ENCODE results near the gene IFNL4.
"Not testable (repeated sequence)": the region's sequence is repeated elsewhere in the genome, so short reads cannot be mapped to it uniquely, and the experiment has no call there.

IFNL4 gene

GRCh38 chr19:39219108-39219507 is 29.5 kb downstream of the IFNL4 start:
- DNase-seq (ENCODE audit: low read depth) = not testable (repeated sequence)

GRCh38 chr19:39218230-39219007 is 30.2 kb downstream of the IFNL4 start:
- no peak for DNase-seq (ENCODE audit: low read depth)

DNA sequence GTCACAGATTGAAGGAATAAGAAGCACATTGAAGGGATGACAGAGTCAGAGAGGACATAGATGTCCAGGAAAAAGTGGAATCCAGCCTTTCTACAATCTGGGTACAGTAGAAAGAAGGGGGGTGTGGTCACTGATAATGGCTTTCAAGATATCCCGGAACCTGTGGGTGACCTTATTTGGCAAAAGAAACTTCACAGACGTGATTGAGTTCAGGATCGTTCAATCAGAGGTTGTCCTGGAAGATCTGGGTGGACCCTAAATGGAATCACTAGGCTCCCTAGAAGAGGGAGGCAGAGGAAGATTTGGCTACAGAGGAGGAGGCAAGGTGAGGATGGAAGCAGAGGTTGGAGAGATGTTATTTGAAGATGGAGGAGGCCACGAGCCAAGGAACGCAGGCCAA is 31.6 kb downstream of the IFNL4 start:
- DNase-seq (ENCODE audit: low read depth) = no peak

- not testable (repeated sequence) for DNase-seq (ENCODE audit: low read depth)
Measured at GRCh38 chr19:39215323-39215722, 33.3 kb downstream of the IFNL4 start.

DNA sequence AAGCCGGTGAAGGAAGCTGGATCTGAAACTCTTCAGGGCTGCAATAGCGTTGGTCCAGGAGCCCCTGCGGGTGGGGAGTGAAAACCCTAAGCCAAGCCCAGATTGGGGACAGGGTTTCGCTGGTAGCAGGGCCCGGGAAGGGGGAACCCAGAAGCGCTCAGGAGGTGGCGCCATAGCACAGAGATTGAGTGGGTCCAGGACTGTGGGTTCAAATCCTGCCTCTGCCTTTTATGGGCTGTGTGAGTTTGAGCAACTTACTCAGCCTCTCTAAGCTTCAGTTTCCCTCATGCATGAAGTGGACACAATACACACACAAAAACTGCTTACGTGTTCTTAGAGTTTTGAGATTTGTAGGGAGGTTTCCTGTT is 36.3 kb downstream of the IFNL4 start:
- peak; percentile 47 for DNase-seq (ENCODE audit: low read depth)

DNA sequence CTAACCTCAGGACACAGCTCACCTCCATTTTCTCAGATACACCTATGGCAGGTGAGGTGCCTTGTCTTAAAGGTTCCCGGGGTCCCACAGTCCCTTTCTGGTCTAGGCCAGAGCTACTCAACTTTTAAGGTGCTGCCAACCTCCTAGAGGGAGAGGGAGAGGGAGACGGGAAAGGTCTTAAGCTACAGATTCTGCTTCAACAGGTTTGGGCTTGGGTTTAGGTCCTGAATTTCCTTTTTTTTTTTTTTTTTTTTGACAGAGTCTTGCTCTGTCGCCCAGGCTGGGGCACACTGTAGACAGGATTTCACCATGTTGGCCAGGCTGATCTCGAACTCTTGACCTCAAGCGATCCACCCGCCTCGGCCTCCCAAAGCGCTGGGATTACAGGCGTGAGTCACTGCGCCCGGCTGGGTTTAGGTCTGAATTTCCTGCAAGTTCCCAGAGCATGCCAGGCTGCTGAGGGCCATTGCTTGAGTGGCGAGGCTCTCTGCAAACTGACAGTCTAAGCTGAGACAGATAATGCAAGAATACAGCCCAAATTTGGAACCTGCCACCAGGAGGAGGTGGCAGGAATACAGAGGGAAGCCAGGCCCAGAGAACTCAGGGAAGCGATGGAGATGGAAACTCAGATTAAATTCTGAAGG is 36.8 kb downstream of the IFNL4 start:
- DNase-seq (ENCODE audit: low read depth) = no peak

DNA sequence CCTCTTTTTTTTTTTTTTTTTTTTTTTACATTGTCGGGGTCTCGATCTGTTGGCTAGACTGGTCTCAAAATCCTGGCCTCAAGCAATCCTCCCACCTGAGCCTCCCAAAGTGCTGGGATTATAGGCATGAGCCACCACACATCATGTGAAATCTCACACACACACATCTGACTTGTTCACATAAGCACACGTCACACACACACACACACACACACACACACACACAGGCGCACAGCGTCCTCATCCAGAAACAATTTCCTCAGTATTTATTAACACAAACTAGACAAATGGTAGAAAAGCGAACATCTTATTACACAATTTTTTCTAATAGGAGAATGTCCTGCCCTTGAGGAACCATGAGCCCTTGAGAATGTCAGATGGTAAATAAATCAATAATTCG is 39.5 kb downstream of the IFNL4 start:
- DNase-seq (ENCODE audit: low read depth) = no peak

GRCh38 chr19:39208175-39208795 is 40.4 kb downstream of the IFNL4 start:
- no peak for DNase-seq (ENCODE audit: low read depth)

DNA sequence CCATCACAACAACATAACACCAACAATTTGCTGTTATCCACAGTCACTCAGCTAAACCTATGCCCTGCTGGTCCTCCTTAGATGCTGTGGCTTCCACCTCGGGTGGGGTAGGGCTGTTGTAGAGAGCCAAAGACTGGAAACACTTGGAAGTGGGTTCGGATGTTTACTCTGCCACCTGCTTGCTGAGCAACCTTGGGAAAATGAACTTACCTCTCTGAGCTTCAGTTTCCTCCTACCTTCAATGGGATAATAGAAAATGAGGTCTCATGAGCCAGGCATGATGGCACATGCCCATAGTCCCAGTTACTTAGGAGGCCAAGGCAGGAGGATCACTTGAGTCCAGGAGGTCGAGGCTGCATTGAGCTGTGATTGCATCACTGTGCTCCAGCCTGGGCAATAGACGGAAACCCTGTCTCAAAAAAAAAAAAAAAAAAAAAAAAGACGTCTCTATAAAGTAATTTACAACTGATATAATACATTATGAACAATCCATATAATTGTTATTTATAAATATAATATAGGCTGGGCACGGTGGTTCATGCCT is 41.3 kb downstream of the IFNL4 start:
- DNase-seq (ENCODE audit: low read depth) = no peak

- DNase-seq (ENCODE audit: low read depth) = no peak
Measured at GRCh38 chr19:39206122-39206521, 42.5 kb downstream of the IFNL4 start.

- DNase-seq (ENCODE audit: low read depth) = no peak
Measured at GRCh38 chr19:39205449-39205764, 43.2 kb downstream of the IFNL4 start.

GRCh38 chr19:39203372-39204341 is 45.0 kb downstream of the IFNL4 start, which contains the start of gene SYCN:
TSS of gene SYCN (minus strand) at chr19:39204263. CDS start at chr19:39204254, 9 bp downstream.
- no peak for DNase-seq (ENCODE audit: low read depth)

DNA sequence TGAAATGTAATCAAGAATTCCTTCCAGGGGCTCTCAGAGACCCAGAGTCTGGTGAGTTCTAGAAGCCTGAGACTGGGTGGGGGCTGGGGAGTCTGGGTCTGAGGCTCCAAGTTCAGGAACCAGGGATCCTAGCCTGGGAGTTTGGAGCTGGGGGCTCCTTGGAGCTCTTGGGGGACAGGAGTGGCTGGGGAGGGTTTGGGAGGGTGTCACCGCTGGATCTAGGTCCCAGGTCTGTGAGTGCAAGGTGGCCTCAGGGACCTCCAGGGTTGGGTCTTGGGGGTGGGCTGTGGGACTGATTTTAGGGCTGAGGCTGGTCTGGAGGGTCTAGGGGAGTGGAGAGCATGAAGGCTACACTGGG is 45.7 kb downstream of the IFNL4 start:
- no peak for DNase-seq (ENCODE audit: low read depth)

DNA sequence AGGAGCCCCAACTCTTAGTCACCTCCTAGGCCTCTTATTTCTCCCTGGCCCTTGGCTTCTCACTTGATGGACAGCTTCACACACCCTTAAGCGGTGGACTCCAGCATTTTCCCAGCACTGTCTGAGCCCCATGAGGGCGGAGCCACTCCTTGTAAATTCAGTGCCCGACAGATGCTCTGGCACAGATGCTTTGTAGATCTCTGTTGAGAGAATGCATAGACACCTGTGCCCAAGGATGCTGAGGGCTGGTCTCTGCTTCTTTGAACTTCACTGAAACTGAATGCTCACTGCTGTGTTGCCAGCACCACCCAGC is 47.9 kb downstream of the IFNL4 start:
- DNase-seq (ENCODE audit: low read depth) = no peak

- DNase-seq (ENCODE audit: low read depth) = no peak
Measured at GRCh38 chr19:39200066-39200802, 48.4 kb downstream of the IFNL4 start.

DNA sequence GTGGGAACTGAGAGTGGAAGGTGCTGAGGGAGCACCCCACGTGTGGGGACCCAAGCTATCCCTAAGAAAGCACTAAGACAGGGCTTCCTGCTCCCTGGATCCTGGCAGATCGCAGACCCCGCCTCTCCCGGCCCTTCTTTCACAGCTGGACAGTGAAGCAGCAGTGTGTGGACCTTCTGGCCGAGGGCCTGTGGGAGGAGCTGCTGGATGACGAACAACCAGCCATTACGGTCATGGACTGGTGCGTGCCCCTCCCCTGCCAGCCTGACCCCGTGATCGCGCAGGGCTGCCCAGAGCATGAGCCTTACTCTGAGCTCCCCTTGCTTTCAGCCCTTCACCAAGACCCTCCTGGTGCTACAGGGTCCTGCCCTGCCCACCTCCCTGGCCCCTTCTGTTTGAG is 49.6 kb downstream of the IFNL4 start:
- no peak for DNase-seq (ENCODE audit: low read depth)

DNA sequence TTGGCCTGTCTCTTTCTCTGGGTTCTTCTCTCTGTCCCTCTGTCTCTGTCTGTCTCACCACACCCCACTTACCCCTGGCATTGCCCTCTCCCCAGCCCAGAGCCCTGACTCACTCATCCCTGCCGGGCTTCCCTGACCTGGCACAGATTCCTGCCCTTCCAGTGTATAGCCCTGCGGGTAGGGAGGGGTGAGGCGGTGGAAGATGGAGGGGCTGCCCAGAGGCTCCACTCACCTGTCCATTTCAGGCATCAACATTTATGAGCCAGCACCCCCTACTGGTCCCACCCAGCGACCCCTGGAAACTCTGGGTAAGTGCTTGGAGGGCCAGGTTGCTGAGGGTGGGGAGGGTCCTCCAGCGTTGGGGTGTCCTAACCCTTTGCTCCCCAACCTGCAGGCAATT is 50.8 kb downstream of the IFNL4 start:
- DNase-seq (ENCODE audit: low read depth) = no peak

DNA sequence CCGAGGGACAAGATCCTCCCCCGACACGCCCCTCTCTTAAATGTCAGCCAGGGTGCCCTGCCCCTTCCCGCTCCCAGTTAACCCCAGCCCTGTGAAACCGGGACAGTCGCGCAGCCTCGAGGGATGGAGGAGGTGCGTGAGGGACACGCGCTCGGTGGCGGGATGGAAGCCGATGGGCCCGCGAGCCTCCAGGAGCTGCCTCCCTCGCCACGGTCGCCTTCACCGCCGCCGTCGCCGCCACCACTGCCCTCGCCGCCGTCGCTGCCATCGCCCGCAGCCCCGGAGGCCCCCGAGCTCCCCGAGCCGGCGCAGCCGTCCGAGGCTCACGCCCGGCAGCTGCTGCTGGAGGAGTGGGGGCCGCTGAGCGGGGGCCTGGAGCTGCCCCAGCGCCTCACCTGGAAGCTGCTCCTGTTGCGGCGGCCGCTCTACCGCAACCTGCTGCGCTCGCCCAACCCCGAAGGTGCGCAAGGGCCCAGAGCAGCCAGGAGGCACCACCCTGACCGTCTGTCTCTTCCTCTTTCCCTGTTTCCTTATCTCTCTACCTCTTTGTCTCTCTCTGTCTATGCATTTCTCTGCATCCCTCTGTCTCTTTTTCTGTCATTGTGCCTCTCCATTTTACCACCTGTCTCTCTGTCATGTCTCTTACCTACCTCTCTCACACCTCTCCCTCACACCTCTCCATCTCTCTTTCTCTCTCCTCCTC is 51.6 kb downstream of the IFNL4 start, which contains the start of gene NCCRP1:
Gene NCCRP1 (plus strand): TSS at position 105 of the 703 bp plus-strand sequence. CDS start 19 bp downstream, at position 124.
- DNase-seq (ENCODE audit: low read depth) = no peak

DNA sequence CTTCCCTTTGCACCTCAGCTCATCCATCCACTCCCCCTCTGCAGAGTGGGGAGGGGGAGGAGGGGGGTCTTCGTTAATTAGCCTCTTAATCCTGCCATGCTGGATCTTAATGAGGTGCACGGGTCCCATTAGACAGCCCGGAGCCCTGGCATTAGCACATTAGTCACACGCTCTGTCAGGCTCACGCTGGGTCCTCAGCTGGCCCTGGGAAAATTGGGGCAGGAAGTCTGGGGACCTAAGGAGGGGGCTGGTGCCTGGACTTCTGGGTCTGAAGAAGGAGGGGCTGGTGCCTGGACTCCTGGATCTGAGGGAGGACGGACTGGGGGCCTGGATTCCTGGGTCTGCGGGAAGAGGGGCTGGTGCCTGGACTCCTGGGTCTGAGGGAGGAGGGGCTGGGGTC is 52.3 kb downstream of the IFNL4 start:
- no peak for DNase-seq (ENCODE audit: low read depth)

Measured in activated T-helper 1 cell treated with Interleukin-2 at 50 U/mL for 16 hours (primary cell).